Measurements from ENCODE around the gene COX20. TPM values are rescaled to one million over a fixed set of nuclear protein-coding genes. Genes with fewer than 3 reads are reported as not detected.

COX20 gene
- total and polyA plus RNA-seq, 10 of the 15 experiments (the other 5 are each of a cell fraction or from before 2014, with no cell fraction given) = 22.8 to 112 (median 52.7) TPM

DNA sequence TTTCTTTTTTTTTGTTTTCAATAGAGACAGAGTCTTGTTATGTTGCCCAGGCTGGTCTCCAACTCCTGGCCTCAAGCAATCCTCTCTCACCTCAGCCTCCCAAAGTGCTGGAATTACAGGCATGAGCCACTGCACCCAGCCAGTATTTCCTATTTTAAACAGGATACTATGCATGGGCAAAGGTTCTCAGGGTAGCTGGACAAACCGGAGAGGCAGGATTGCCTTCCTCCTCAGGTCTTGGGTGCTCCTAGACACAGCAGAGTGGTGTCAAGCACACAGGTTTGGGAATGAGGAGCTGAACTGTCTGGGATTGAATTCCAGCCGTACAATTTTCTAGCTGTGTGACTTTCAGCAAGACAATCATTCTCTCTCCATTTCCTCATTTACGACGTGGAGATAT lies 51.8 kb downstream of the COX20 start:
- no peak overlapping the region for H3K4me3 ChIP-seq
- H4K20me1 ChIP-seq (ENCODE audit: control insufficient read depth, insufficient read depth) = no peaks in the 10 kb centered on the region
- SMC1A ChIA-PET (ENCODE audit: uncharacterized antibody, unreplicated experiment) = interaction anchor here (0.8 kb wide), 1 partner anchor 156 kb away, joined by 3 read pairs; no protein-coding TSS in a partner anchor
- H3K9ac ChIP-seq (ENCODE audit: control insufficient read depth, insufficient read depth, low read length) = no peak overlapping the region
- H3K27me3 ChIP-seq (replicated peaks in 1 of 2; ENCODE audit: control insufficient read depth in 2 of 2, insufficient read depth in 2 of 2, low read length in 1 of 2) = no peaks in the 10 kb centered on the region; a peak in 1 of 4 replicates
- H3K4me2 ChIP-seq (ENCODE audit: control insufficient read depth, insufficient read depth) = no peak overlapping the region
- RAD21 ChIA-PET (ENCODE audit: unreplicated experiment) = interaction anchor here (0.7 kb wide), 1 partner anchor 286 kb away, joined by 3 read pairs; no protein-coding TSS in a partner anchor
- POLR2A ChIA-PET = no interaction called here
- DNase-seq (ENCODE audit: low read depth, low spot score) (no peak), FAIRE-seq (no peak), ATAC-seq (no peak)
- H3K79me2 ChIP-seq (ENCODE audit: control insufficient read depth, insufficient read depth, low read length) = no peaks in the 10 kb centered on the region
- H3K9me3 ChIP-seq (replicated peaks; ENCODE audit: control insufficient read depth, insufficient read depth, low read length) = no peaks in the 10 kb centered on the region
- intact Hi-C loops (cut with micrococcal nuclease; ENCODE audit: unreplicated experiment) (no loop called here), in situ Hi-C loops (cut with MboI) (no loop called here)
- WGBS (ENCODE audit: insufficient coverage, insufficient replicate concordance, low lambda C conversion rate, missing lambda C conversion rate) = 87% methylated on average over 4 of the region's 4 CpGs
- CTCF ChIA-PET = interaction anchor here (1.2 kb wide), 1 partner anchor 155 kb away, joined by 5 read pairs; no protein-coding TSS in a partner anchor
- H2AFZ ChIP-seq (ENCODE audit: control insufficient read depth, low read depth, low read length) = no peak overlapping the region
- no peaks in the 10 kb centered on the region for H3K36me3 ChIP-seq (ENCODE audit: control insufficient read depth in 2 of 2, insufficient read depth in 2 of 2, low read length in 1 of 2)
- TF ChIP-seq, protein P1, sequence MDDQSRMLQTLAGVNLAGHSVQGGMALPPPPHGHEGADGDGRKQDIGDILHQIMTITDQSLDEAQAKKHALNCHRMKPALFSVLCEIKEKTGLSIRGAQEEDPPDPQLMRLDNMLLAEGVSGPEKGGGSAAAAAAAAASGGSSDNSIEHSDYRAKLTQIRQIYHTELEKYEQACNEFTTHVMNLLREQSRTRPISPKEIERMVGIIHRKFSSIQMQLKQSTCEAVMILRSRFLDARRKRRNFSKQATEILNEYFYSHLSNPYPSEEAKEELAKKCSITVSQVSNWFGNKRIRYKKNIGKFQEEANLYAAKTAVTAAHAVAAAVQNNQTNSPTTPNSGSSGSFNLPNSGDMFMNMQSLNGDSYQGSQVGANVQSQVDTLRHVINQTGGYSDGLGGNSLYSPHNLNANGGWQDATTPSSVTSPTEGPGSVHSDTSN (IDR thresholded peaks at IDR 0.05; ENCODE audit: insufficient replicate concordance, low read depth, low read length) = no peak
- TF ChIP-seq, protein P2, sequence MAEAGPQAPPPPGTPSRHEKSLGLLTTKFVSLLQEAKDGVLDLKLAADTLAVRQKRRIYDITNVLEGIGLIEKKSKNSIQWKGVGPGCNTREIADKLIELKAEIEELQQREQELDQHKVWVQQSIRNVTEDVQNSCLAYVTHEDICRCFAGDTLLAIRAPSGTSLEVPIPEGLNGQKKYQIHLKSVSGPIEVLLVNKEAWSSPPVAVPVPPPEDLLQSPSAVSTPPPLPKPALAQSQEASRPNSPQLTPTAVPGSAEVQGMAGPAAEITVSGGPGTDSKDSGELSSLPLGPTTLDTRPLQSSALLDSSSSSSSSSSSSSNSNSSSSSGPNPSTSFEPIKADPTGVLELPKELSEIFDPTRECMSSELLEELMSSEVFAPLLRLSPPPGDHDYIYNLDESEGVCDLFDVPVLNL (IDR thresholded peaks at IDR 0.05; ENCODE audit: low read depth, low read length) = no peak
- TF ChIP-seq IRF4 (IDR thresholded peaks at IDR 0.05; ENCODE audit: low read depth, low read length) (no peak), CHD4 (IDR thresholded peaks at IDR 0.05) (no peak), ZNF384 (IDR thresholded peaks at IDR 0.05; ENCODE audit: borderline replicate concordance, low read depth, low read length) (no peak), POLR2AphosphoS5 (IDR thresholded peaks at IDR 0.05; ENCODE audit: low read length) (no peak), STAT1 (conservative IDR thresholded peaks at IDR 0.05) (no peak), GABPA (IDR thresholded peaks at IDR 0.05; ENCODE audit: low read depth) (no peak), WRNIP1 (IDR thresholded peaks at IDR 0.05; ENCODE audit: borderline replicate concordance, low read depth, low read length) (no peak), ETV6 (conservative IDR thresholded peaks at IDR 0.05 in 1 of 2, IDR thresholded peaks at IDR 0.05 in 1 of 2; ENCODE audit: borderline replicate concordance in 1 of 2, low read depth in 1 of 2) (no peak), RB1 (IDR thresholded peaks at IDR 0.05; ENCODE audit: borderline replicate concordance) (no peak)
- H3K4me1 ChIP-seq (ENCODE audit: control insufficient read depth, insufficient read depth, low read length) = no peaks in the 10 kb centered on the region
- no peak overlapping the region for H3K27ac ChIP-seq (ENCODE audit: control insufficient read depth, insufficient read depth)
- no TSS peak for BruUV-seq (replicated peaks)
